ENCODE measurements around the gene NBEAL1. TPM values are rescaled to one million over a fixed set of nuclear protein-coding genes. Genes with fewer than 3 reads are reported as not detected.

The NBEAL1 gene
- total RNA-seq, 1 experiment from 2014 or later, result 17.0 TPM

DNA sequence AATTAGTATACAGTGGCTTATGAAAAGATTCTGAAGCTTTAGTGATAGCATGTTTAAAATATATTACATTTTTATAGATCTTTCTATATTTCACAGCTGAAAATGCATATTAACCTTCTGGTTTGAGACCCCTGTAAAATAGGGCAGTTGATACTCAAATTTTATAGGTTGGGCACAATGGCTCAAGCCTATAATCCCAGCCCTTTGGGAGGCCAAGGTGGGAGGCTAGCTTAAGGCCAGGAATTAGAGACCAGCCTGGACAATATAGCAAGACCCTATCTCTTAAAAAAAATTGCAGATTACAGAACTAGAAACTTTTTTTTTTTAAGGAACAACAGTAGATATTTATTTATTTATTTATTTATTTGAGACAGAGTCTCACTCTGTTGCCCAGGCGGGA lies 31.2 kb downstream of the NBEAL1 start:
- TF ChIP-seq CBX3 (IDR thresholded peaks at IDR 0.05; ENCODE audit: low read depth) (no peak), ZFX (IDR thresholded peaks at IDR 0.05) (no peak), JUND (IDR thresholded peaks at IDR 0.05) (no peak), CEBPB (IDR thresholded peaks at IDR 0.05; ENCODE audit: low read depth) (no peak), CTCF (IDR thresholded peaks at IDR 0.05 in 2 of 3, conservative IDR thresholded peaks at IDR 0.05 in 1 of 3; ENCODE audit: borderline replicate concordance in 1 of 3, insufficient read depth in 1 of 3, low read depth in 2 of 3, low read length in 2 of 3) (no peak), ATF3 (IDR thresholded peaks at IDR 0.05) (no peak), EZH2 (IDR thresholded peaks at IDR 0.05) (no peak), RAD21 (IDR thresholded peaks at IDR 0.05; ENCODE audit: low read depth) (no peak), TCF7L2 (IDR thresholded peaks at IDR 0.05; ENCODE audit: borderline replicate concordance, extremely low read depth, insufficient read depth, insufficient read length) (no peak), SP1 (IDR thresholded peaks at IDR 0.05; ENCODE audit: low read depth) (no peak), POLR2A (IDR thresholded peaks at IDR 0.05; ENCODE audit: borderline replicate concordance, extremely low read depth, insufficient read depth, insufficient read length) (no peak), REST (IDR thresholded peaks at IDR 0.05; ENCODE audit: low read depth) (no peak), ELF1 (IDR thresholded peaks at IDR 0.05; ENCODE audit: borderline replicate concordance, low read depth) (no peak)
- TF ChIP-seq, protein P1, sequence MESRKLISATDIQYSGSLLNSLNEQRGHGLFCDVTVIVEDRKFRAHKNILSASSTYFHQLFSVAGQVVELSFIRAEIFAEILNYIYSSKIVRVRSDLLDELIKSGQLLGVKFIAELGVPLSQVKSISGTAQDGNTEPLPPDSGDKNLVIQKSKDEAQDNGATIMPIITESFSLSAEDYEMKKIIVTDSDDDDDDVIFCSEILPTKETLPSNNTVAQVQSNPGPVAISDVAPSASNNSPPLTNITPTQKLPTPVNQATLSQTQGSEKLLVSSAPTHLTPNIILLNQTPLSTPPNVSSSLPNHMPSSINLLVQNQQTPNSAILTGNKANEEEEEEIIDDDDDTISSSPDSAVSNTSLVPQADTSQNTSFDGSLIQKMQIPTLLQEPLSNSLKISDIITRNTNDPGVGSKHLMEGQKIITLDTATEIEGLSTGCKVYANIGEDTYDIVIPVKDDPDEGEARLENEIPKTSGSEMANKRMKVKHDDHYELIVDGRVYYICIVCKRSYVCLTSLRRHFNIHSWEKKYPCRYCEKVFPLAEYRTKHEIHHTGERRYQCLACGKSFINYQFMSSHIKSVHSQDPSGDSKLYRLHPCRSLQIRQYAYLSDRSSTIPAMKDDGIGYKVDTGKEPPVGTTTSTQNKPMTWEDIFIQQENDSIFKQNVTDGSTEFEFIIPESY (IDR thresholded peaks at IDR 0.05; ENCODE audit: extremely low read depth, insufficient replicate concordance, low read length), result no peak
- TF ChIP-seq, protein P2, sequence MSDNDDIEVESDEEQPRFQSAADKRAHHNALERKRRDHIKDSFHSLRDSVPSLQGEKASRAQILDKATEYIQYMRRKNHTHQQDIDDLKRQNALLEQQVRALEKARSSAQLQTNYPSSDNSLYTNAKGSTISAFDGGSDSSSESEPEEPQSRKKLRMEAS (IDR thresholded peaks at IDR 0.05), result no peak
- H3K9ac ChIP-seq (ENCODE audit: low read length), result no peak overlapping the region
- ChIA-PET RAD21 (ENCODE audit: low non-redundant PET in 1 of 2, low total read pairs in 2 of 2, uncharacterized antibody in 2 of 2, unreplicated experiment in 2 of 2) (no interaction called here), POLR2A (no interaction called here), CTCF (no interaction called here)
- DNase-seq (ENCODE audit: low read depth, low spot score) (no peak), ATAC-seq (no peak)
- no peaks in the 10 kb centered on the region for H3K4me1 ChIP-seq (ENCODE audit: control insufficient read depth in 1 of 2, insufficient read depth in 2 of 2, low read length in 2 of 2)
- H3K4me2 ChIP-seq (ENCODE audit: low read length), result no peak overlapping the region
- H3K9me2 ChIP-seq (ENCODE audit: insufficient read depth), result no peaks in the 10 kb centered on the region
- no peaks in the 10 kb centered on the region for H3K27me3 ChIP-seq (ENCODE audit: insufficient read depth, low read length)
- H3K79me2 ChIP-seq (ENCODE audit: insufficient read depth, low read length), result no peaks in the 10 kb centered on the region
- no peak overlapping the region for H3K27ac ChIP-seq (ENCODE audit: low read depth, low read length)
- no peaks in the 10 kb centered on the region for H3K36me3 ChIP-seq (ENCODE audit: control insufficient read depth in 1 of 2, insufficient read depth in 2 of 2, low read length in 2 of 2)
- no peaks in the 10 kb centered on the region for H4K20me1 ChIP-seq (ENCODE audit: insufficient read depth)
- no peaks in the 10 kb centered on the region for H3K9me3 ChIP-seq (ENCODE audit: control insufficient read depth in 1 of 2, insufficient read depth in 1 of 2, low read depth in 1 of 2, low read length in 2 of 2)
- no peak overlapping the region for H2AFZ ChIP-seq (ENCODE audit: low read depth, low read length, poor library complexity, severe bottlenecking)
- H3K4me3 ChIP-seq (replicated peaks in 1 of 2; ENCODE audit: low read depth in 1 of 2, low read length in 2 of 2), result no peak overlapping the region
- intact Hi-C loops (cut with micrococcal nuclease), result no loop called here
- BruUV-seq (replicated peaks), result no TSS peak

Measured in HCT116 (cell line).